Hepatocyte (in vitro differentiated cells): ENCODE data around the gene SLC6A12. TPM values are rescaled to one million over a fixed set of nuclear protein-coding genes. Genes with fewer than 3 reads are reported as not detected.

Source experiments
- DNase-seq: peaks from one replicate; pipeline ENCODE4 v3.0.0-alpha.2; 2016; ENCODE audit warnings: low spot score
- H2AFZ ChIP-seq: fragments of 200-600 bp; sonication (generic); 2 replicates; pipeline ENCODE4 v1.6.0; 2016; ENCODE audit warnings: antibody characterized with exemption, mild to moderate bottlenecking
- H3K27ac ChIP-seq: fragments of 200-600 bp; sonication (generic); 2 replicates; pipeline ENCODE4 v1.5.1; 2016; ENCODE audit warnings: mild to moderate bottlenecking
- H3K27me3 ChIP-seq: fragments of 200-600 bp; sonication (generic); 2 replicates; pipeline ENCODE4 v1.6.1; 2016
- H3K36me3 ChIP-seq: fragments of 200-600 bp; sonication (generic); replicated peaks from 2 replicates; pipeline ENCODE4 v1.5.1; 2016; ENCODE audit warnings: low read depth; ENCODE audit not compliant: insufficient read depth
- H3K4me1 ChIP-seq: fragments of 200-600 bp; sonication (generic); 2 replicates; pipeline ENCODE4 v1.5.1; 2016; ENCODE audit warnings: mild to moderate bottlenecking, moderate library complexity; ENCODE audit not compliant: insufficient read depth
- H3K4me2 ChIP-seq: fragments of 200-600 bp; sonication (generic); 2 replicates; pipeline ENCODE4 v1.6.0; 2016
- H3K4me3 ChIP-seq: fragments of 200-600 bp; sonication (generic); 2 replicates; pipeline ENCODE4 v1.5.1; 2016; ENCODE audit warnings: mild to moderate bottlenecking
- H3K79me2 ChIP-seq: fragments of 200-600 bp; sonication (generic); 2 replicates; pipeline ENCODE4 v1.6.0; 2017; ENCODE audit warnings: mild to moderate bottlenecking
- H3K9me2 ChIP-seq: fragments of 200-600 bp; sonication (generic); replicated peaks from 2 replicates; pipeline ENCODE4 v1.6.0; 2017; ENCODE audit warnings: mild to moderate bottlenecking; ENCODE audit not compliant: insufficient read depth
- H3K9me3 ChIP-seq: fragments of 200-600 bp; sonication (generic); 2 replicates; pipeline ENCODE4 v1.5.1; 2016; ENCODE audit warnings: low read depth, mild to moderate bottlenecking
- H4K20me1 ChIP-seq: fragments of 200-600 bp; sonication (generic); 2 replicates; pipeline ENCODE4 v1.6.0; 2016; ENCODE audit warnings: mild to moderate bottlenecking; ENCODE audit not compliant: insufficient read depth, poor library complexity, severe bottlenecking
- EZH2 ChIP-seq: fragments of 200-600 bp; sonication (generic); IDR thresholded peaks from 2 replicates; pipeline ENCODE4 v1.6.1; 2016; ENCODE audit warnings: antibody characterized with exemption, mild to moderate bottlenecking, borderline replicate concordance
- EZH2phosphoT487 ChIP-seq: fragments of 200-600 bp; sonication (generic); IDR thresholded peaks from one replicate; pipeline ENCODE4 v1.6.1; 2018; ENCODE audit warnings: antibody characterized with exemption, mild to moderate bottlenecking, low read depth, moderate library complexity; ENCODE audit not compliant: unreplicated experiment, severe bottlenecking
- WGBS: methylation state at CpG from one replicate; pipeline ENCODE4 v1.1.6; 2016; ENCODE audit warnings: low lambda C conversion rate; ENCODE audit errors: missing lambda C conversion rate; 5-methylcytosine and 5-hydroxymethylcytosine counted together
- polyA plus RNA-seq: library from polyadenylated mRNA; unstranded; fragments of >200 nt; fragmentation: Nextera tagmentation; extraction: Ambion mirVana; gene quantifications from 2 replicates; pipeline ENCODE4 v1.2.1, GENCODE V29; 2016
- total RNA-seq: library from RNA; depleted of rRNA; stranded (reverse); fragments of >200 nt; gene quantifications from 2 replicates; pipeline ENCODE4 v1.2.3, GENCODE V29; 2014
- TF ChIP-seq, protein P1 (sequence below): fragments of 200-600 bp; sonication (generic); IDR thresholded peaks from 2 replicates; pipeline ENCODE4 v1.5.1; 2016; ENCODE audit warnings: antibody characterized with exemption, mild to moderate bottlenecking; ENCODE audit not compliant: poor library complexity

SLC6A12 gene
- total and polyA plus RNA-seq, 2 experiments from 2014 or later = 6.1 to 7.9 TPM

DNA sequence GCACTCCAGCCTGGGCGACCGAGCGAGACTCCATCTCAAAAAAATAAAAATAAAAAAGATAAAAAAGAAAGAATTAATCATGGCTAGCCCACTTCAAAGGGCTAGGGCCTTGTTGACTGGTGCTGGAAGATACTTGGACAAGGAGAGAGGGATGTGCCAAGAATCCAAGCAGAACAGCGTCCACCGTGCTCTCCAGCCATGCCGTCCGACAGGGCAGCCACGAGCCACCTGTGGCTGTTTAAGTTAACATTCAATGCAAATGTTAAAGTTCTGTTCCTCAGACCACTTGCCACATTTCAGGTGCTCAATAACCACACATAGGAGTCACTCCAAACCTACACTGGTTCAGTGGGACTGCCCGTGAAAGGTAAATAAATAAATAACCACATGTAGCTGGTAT is 27.3 kb upstream of the SLC6A12 start:
- Histone ChIP-seq H3K36me3 (no peaks in the 10 kb centered on the region), H3K4me1 (no peaks in the 10 kb centered on the region), H3K9me2 (no peaks in the 10 kb centered on the region), H3K27me3 (no peaks in the 10 kb centered on the region), H3K27ac (no peak overlapping the region), H3K9me3 (no peaks in the 10 kb centered on the region), H3K79me2 (no peaks in the 10 kb centered on the region), H3K4me2 (no peak overlapping the region), H2AFZ (no peak overlapping the region), H4K20me1 (no peaks in the 10 kb centered on the region), H3K4me3 (no peak overlapping the region)
- DNase-seq = no peak
- WGBS = 94% methylated on average over 9 of the region's 9 CpGs
- TF ChIP-seq, protein P1, sequence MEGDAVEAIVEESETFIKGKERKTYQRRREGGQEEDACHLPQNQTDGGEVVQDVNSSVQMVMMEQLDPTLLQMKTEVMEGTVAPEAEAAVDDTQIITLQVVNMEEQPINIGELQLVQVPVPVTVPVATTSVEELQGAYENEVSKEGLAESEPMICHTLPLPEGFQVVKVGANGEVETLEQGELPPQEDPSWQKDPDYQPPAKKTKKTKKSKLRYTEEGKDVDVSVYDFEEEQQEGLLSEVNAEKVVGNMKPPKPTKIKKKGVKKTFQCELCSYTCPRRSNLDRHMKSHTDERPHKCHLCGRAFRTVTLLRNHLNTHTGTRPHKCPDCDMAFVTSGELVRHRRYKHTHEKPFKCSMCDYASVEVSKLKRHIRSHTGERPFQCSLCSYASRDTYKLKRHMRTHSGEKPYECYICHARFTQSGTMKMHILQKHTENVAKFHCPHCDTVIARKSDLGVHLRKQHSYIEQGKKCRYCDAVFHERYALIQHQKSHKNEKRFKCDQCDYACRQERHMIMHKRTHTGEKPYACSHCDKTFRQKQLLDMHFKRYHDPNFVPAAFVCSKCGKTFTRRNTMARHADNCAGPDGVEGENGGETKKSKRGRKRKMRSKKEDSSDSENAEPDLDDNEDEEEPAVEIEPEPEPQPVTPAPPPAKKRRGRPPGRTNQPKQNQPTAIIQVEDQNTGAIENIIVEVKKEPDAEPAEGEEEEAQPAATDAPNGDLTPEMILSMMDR = no peak
- TF ChIP-seq EZH2phosphoT487 (no peak), EZH2 (no peak)

DNA sequence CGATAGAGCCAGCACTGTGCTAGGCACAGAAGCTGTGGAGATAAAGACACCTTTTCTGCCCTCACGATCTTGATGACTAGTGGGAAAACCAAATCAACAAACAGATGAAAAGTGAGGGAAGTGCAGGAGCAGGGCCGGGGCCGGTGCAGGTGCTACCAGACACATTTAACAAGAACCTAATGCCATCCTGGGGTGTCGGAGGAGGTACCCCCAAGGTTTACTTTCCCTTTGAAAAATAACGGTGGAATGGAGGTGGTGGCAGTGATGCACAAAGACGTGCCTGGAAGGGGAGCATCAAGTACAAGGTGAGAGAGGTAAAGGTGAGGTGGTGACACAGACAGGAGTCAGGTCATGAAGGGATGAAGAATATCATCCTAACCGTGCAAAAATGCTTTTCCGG is 26.6 kb upstream of the SLC6A12 start:
- no peak overlapping the region for H3K4me3 ChIP-seq
- H3K4me1 ChIP-seq = no peaks in the 10 kb centered on the region
- H3K9me2 ChIP-seq = no peaks in the 10 kb centered on the region
- no peak overlapping the region for H3K27ac ChIP-seq
- no peak overlapping the region for H2AFZ ChIP-seq
- DNase-seq = no peak
- H3K4me2 ChIP-seq = no peak overlapping the region
- TF ChIP-seq, protein P1 = no peak
- WGBS = 92% methylated on average over 9 of the region's 9 CpGs
- H3K9me3 ChIP-seq = no peaks in the 10 kb centered on the region
- no peaks in the 10 kb centered on the region for H4K20me1 ChIP-seq
- no peaks in the 10 kb centered on the region for H3K36me3 ChIP-seq
- no peaks in the 10 kb centered on the region for H3K27me3 ChIP-seq
- H3K79me2 ChIP-seq = no peaks in the 10 kb centered on the region

DNA sequence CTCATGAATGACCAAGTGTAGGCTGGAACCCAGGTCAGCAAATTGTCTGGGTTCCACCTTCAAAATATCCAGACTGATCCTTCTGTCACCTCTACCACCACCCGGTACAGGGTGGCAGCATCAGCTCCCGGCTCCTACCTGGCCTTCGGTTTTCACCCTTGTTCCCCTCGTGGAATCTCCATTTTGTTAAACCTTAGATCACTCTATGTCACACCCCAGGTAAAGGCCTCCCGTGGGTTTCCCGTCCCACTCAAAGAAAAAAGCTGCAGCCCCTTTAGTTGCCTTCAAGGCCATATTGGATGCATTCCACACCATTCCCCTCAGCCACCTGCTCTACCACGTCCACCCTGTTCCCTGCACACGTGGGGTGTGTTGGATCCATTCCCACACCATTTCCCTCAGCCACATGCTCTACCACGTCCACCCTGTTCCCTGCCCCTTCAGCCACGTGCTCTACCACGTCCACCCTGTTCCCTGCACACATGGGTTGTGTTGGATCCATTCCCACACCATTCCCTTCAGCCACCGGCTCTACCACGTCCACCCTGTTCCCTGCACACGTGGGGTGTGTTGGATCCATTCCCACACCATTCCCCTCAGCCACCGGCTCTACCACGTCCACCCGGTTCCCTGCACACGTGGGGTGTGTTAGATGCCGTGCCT is 24.9 kb upstream of the SLC6A12 start:
- H3K9me2 ChIP-seq = no peaks in the 10 kb centered on the region
- H2AFZ ChIP-seq = no peak overlapping the region
- no peaks in the 10 kb centered on the region for H3K79me2 ChIP-seq
- H3K4me1 ChIP-seq = no peaks in the 10 kb centered on the region
- TF ChIP-seq, protein P1 = no peak
- H3K4me3 ChIP-seq = no peak overlapping the region
- no peaks in the 10 kb centered on the region for H3K27me3 ChIP-seq
- H4K20me1 ChIP-seq = no peaks in the 10 kb centered on the region
- no peaks in the 10 kb centered on the region for H3K36me3 ChIP-seq
- 88% methylated on average over 18 of the region's 19 CpGs for WGBS
- no peaks in the 10 kb centered on the region for H3K9me3 ChIP-seq
- no peak overlapping the region for H3K27ac ChIP-seq
- H3K4me2 ChIP-seq = no peak overlapping the region
- no peak for DNase-seq

DNA sequence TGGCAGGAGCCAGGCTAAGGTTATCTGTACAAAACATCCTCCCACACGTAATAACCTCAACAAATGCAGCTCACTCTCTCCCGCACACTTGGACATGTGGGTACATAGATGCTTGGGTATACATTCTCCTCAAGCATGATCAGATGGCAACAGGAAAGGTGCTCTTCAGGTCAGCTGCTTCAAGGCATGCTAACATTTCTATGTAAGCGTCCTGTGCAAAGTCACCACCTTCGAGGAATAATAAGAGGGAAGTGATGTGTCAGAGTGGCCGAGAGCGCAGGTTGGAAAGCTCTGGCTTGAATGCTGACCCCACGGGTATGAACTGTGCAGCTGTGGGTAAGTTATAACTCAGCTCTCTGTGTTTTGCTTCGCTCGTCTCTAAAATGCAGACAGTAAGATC is 24.2 kb upstream of the SLC6A12 start:
- DNase-seq = no peak
- Histone ChIP-seq H3K4me2 (no peak overlapping the region), H3K27me3 (no peaks in the 10 kb centered on the region), H3K36me3 (no peaks in the 10 kb centered on the region), H2AFZ (no peak overlapping the region), H3K4me1 (no peaks in the 10 kb centered on the region), H3K4me3 (no peak overlapping the region), H3K79me2 (no peaks in the 10 kb centered on the region), H4K20me1 (no peaks in the 10 kb centered on the region), H3K9me2 (no peaks in the 10 kb centered on the region), H3K27ac (no peak overlapping the region), H3K9me3 (no peaks in the 10 kb centered on the region)
- TF ChIP-seq, protein P1 = no peak
- TF ChIP-seq EZH2 (no peak), EZH2phosphoT487 (no peak)
- 88% methylated on average over 9 of the region's 9 CpGs for whole genome bisulfite sequencing
